Fibroblast of villous mesenchyme (primary cell): ENCODE measurements around the gene PIK3R5. TPM values are rescaled to one million over a fixed set of nuclear protein-coding genes. Genes with fewer than 3 reads are reported as not detected.

Source experiments
- DNase-seq: peaks from one replicate; pipeline ENCODE4 v3.0.0-alpha.2; 2010; ENCODE audit warnings: low read depth
- H3K4me3 ChIP-seq: 2 replicates; pipeline ENCODE4 v1.5.1; 2011; ENCODE audit warnings: low read depth, mild to moderate bottlenecking, low read length
- CTCF ChIP-seq: IDR thresholded peaks from 2 replicates; pipeline ENCODE4 v1.5.1; 2012; ENCODE audit warnings: low read depth, mild to moderate bottlenecking, low read length; ENCODE audit not compliant: insufficient read depth
- total RNA-seq: library from RNA; depleted of rRNA; stranded (reverse); fragments of >200 nt; gene quantifications from 2 replicates; pipeline ENCODE4 v1.2.3, GENCODE V29; 2012

The PIK3R5 gene
- total RNA-seq, 1 donor = not detected

- no peak overlapping the region for H3K4me3 ChIP-seq
- DNase-seq = no peak
- no peak for TF ChIP-seq CTCF
These were observed 26.6 kb downstream of the PIK3R5 start for GRCh38 chr17:8938933-8939332.

GRCh38 chr17:8935191-8935590, 30.3 kb downstream of the PIK3R5 start:
- no peak overlapping the region for H3K4me3 ChIP-seq
- TF ChIP-seq CTCF = no peak
- no peak for DNase-seq

GRCh38 chr17:8934346-8934745, 31.2 kb downstream of the PIK3R5 start:
- DNase-seq = no peak
- no peak overlapping the region for H3K4me3 ChIP-seq
- no peak for TF ChIP-seq CTCF

GRCh38 chr17:8930649-8931048, 34.9 kb downstream of the PIK3R5 start:
- no peak overlapping the region for H3K4me3 ChIP-seq
- no peak for DNase-seq
- no peak for TF ChIP-seq CTCF

- no peak for DNase-seq
- no peak for TF ChIP-seq CTCF
- H3K4me3 ChIP-seq = no peak overlapping the region
These were observed 37.2 kb downstream of the PIK3R5 start for GRCh38 chr17:8928347-8928746.

- TF ChIP-seq CTCF = no peak
- DNase-seq = no peak
- no peak overlapping the region for H3K4me3 ChIP-seq
These were observed 38.1 kb downstream of the PIK3R5 start for GRCh38 chr17:8927395-8927794.

- H3K4me3 ChIP-seq = no peak overlapping the region
- no peak for TF ChIP-seq CTCF
- DNase-seq = no peak
These were observed 39.7 kb downstream of the PIK3R5 start for GRCh38 chr17:8925808-8926207.
